ENCODE data around the gene TGM5.

Gene TGM5

DNA sequence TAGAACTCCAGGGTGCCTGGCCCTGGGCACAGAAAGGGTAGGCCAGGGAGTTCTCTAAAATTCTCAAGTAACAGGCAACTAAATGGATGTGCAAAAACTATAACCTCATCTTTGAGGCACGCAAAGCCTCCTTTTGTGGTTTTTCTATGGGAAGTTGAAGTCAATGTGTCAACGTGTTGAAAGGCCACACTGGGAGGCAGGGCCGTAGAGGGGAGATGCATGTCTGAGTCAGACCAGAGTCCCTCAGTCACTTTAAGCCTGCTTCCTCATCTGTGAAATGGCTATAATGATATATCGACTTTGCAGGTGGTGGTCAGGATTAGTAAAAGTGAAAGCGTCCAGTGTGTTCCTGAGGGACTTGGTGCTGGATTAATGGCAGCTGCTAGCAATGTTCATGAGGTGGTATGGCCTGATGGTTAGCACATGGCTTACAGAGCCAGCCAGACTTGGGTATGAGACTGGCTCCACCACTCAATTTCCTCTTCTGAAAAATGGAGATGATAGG is 17.0 kb downstream of the TGM5 start:
- in situ Hi-C loops (cut with MboI; ENCODE audit: low sequenced_read_pairs) = no loop called here

DNA sequence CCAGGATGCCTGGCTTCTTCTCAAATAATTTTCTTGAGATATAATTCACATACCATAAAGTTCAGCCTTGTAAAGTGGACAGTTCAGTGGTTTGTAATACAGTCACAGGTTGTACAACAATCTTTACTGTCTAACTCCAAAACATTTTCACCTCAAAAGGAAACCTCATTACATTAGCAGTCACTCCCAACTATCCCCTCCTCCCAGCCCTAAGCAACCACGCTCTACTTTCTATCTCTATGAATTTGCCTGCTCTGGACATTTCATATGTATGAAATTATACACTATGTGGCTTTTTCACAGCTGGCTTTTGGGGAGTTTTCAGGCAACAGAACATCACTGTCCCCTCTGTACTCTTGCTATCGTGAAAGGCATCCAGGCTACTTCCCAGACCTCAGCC is 17.5 kb downstream of the TGM5 start:
- in situ Hi-C loops (cut with MboI; ENCODE audit: low sequenced_read_pairs) = no loop called here

GRCh38 chr15:43246261-43246774 is 20.4 kb downstream of the TGM5 start:
- in situ Hi-C loops (cut with MboI; ENCODE audit: low sequenced_read_pairs) = no loop called here

- in situ Hi-C loops (cut with MboI; ENCODE audit: low sequenced_read_pairs) = no loop called here
Observed at GRCh38 chr15:43244092-43244491, 22.6 kb downstream of the TGM5 start.

- in situ Hi-C loops (cut with MboI; ENCODE audit: low sequenced_read_pairs) = no loop called here
Observed at GRCh38 chr15:43243020-43243645, 23.6 kb downstream of the TGM5 start.

GRCh38 chr15:43242616-43243015 is 24.1 kb downstream of the TGM5 start:
- in situ Hi-C loops (cut with MboI; ENCODE audit: low sequenced_read_pairs) = no loop called here

GRCh38 chr15:43241100-43241499 is 25.6 kb downstream of the TGM5 start:
- in situ Hi-C loops (cut with MboI; ENCODE audit: low sequenced_read_pairs) = no loop called here

DNA sequence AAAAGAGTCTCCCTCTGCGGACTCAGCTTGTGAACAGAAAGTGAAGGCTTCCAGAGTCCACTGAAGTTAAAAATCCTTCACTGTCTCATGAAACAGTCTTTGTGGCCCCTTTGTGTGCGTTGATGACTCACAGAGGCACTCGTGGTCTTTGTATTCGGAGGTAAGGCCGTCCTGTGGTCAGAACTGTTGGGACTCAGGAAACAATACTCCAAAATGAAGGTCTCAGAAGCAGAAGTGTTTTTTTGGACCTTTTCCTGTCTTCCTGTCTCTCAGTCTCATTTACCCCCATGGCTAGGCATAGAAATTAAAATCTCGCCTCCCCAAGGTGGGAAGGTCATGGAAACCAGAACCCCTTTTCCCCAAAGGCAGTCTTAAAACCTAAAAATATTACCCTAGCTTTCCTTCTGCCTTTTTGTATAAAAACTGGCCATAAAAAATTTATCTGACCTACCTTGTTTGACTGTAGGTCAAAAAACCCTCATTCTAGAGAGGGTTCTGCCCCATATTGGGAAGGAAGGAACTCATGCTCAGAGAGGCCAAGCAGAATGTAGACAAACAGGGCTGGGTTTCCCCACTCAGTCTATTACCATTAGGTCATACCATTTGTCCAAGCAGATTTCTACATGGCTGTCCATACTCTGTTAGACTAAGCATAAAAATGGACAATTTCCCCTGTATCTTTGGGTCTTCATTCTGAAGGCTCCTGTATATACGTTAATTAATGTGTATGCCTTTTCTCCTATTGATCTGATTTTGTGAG is 26.8 kb downstream of the TGM5 start:
- in situ Hi-C loops (cut with MboI; ENCODE audit: low sequenced_read_pairs) = no loop called here

GRCh38 chr15:43238671-43239131 is 28.0 kb downstream of the TGM5 start:
- in situ Hi-C loops (cut with MboI; ENCODE audit: low sequenced_read_pairs) = no loop called here

GRCh38 chr15:43237842-43238470 is 28.8 kb downstream of the TGM5 start:
- in situ Hi-C loops (cut with MboI; ENCODE audit: low sequenced_read_pairs) = no loop called here

DNA sequence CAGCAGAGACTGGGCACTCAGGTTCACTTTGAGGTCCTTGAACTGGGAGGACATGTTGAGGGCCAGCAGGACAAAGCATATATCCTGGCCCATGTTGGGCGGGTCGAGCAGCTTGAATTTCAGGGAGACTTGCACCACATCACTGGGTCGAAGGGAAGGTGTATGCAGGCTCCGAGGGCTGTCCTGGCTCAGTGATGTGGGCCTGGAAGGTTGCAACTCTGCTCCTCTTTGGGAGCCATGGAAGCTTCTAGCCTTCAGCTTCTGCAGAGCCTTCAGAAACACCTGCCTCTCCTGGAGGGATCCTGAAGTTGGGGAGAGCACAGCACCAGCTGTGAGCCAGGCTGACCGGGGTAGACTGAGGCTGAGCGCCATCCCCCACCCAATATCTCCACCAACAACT is 31.2 kb downstream of the TGM5 start:
- in situ Hi-C loops (cut with MboI; ENCODE audit: low sequenced_read_pairs) = no loop called here

DNA sequence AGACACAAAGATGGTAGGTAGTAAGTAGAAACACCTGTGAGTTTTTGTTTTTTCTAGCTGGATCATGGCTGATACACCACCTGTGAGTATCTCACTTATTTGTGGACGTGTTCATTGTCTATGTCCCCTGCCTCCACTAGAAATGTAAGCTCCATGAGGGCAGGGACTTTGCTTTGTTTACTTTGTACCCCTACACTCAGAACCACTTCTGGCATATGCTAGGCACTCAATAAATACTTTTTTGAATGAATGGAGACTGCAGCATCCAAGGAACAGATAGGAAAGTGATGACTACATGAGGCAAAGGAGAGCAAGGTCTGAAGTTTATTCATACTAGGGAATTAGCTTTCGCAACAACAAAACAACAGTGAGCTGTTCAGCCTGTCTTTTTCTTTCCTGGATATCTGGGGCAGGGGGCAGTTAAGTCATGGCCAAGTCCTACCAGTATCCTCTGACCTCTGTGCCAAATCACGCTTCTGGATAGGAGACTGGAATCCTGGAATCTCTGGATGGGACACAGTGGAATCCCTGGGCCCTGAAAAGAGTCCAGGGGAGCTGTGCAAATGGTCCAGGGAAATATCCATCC is 34.3 kb downstream of the TGM5 start:
- in situ Hi-C loops (cut with MboI; ENCODE audit: low sequenced_read_pairs) = no loop called here

- in situ Hi-C loops (cut with MboI; ENCODE audit: low sequenced_read_pairs) = no loop called here
Observed at GRCh38 chr15:43230640-43231115, 36.0 kb downstream of the TGM5 start.

- in situ Hi-C loops (cut with MboI; ENCODE audit: low sequenced_read_pairs) = loop anchor here (5.0 kb wide), 1 partner anchor 37 kb away; the partner anchor contains the start of gene TGM5
Observed at GRCh38 chr15:43229977-43230376, 36.8 kb downstream of the TGM5 start.

DNA sequence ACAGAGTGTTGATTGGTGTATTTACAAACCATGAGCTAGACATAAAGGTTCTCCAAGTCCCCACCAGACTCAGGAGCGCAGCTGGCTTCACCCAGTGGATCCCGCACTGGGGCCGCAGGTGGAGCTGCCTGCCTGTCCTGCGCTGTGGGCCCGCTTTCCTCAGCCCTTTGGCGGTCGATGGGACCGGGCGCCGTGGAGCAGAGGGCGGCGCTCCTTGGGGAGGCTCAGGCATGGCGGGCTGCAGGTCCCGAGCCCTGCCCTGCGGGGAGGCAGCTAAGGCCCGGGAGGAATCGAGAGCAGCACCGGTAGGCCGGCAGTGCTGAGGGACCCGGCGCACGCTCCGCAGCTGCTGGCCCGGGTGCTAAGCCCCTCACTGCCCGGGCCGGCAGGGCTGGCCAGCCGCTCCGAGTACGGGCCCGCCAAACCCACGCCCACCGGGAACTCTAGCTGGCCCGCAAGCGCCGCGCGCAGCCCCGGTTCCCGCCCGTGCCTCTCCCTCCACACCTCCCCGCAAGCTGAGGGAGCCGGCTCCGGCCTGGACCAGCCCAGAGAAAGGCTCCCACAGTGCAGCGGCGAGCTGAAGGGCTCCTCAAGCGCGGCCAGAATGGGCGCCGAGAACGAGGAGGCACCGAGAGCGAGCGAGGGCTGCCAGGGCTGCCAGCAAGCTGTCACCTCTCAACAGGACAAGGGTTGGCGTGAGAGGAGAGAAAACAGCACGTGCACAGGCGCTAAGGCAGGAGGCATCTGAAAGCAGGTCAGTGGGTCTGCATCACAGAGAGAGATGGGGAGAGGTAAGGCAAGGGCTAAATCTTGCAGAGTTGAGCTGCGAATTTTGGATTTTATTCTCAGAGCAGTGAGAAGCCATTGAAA is 40.1 kb downstream of the TGM5 start:
- in situ Hi-C loops (cut with MboI; ENCODE audit: low sequenced_read_pairs) = loop anchor here (5.0 kb wide), 1 partner anchor 41 kb away; the partner anchor contains the start of gene TGM5

- in situ Hi-C loops (cut with MboI; ENCODE audit: low sequenced_read_pairs) = loop anchor here (5.0 kb wide), 1 partner anchor 41 kb away; the partner anchor contains the start of gene TGM5
Observed at GRCh38 chr15:43225950-43226255, 40.8 kb downstream of the TGM5 start.

DNA sequence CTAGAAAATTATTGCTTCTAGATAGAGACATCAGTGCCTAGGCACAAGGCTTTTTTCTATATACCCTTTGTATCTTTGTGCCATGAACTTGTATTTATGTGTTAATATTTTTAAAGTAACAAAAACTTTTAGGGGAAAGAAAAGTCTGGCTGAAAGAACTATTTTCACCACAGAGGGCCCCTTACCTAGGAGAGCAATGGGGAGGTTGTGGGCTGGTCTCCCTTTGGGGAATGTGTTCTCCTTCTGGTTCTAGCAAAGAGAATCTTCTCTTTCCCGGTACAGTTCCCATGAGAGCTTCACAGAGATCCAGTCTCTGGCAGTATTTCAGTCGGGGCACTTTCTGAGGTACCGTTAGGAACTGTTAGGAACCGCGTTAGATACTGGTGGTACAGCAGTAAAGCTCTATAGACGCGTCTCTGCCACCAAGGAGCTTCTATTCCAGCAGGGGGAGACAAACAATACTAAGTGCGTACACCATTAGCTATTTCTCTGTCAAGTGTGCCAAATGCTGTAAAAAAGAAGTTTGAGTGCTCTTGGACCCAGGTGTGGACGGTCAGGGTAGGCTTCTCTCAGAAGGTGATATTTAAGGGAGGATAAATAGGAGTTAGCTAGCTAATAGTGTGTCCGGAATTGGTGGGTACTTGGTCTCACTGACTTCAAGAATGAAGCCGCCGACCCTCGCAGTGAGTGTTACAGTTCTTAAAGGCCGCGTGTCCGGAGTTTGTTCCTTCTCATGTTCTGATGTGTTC is 41.4 kb downstream of the TGM5 start:
- in situ Hi-C loops (cut with MboI; ENCODE audit: low sequenced_read_pairs) = loop anchor here (5.0 kb wide), 1 partner anchor 42 kb away; the partner anchor contains the start of gene TGM5

DNA sequence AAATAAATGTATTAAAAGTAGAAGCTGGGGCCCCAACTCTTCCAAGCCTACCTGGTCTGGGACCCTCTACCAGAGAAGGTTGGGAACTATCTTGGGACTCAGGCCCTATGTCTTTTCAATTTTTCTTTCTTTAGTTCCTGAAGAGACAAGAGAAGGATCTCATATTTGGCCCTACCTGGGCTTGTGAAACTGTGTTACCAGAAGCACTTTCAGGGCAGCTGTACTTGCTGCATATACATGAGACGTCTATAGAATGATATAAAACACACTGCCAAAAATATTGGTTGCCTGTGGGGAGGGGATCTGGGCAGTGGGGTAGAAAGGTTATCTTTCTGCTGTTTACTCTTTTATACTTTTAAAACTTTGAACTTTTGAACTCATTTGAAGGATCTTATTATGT is 45.3 kb downstream of the TGM5 start:
- in situ Hi-C loops (cut with MboI; ENCODE audit: low sequenced_read_pairs) = no loop called here

- in situ Hi-C loops (cut with MboI; ENCODE audit: low sequenced_read_pairs) = no loop called here
Observed at GRCh38 chr15:43220991-43221403, 45.7 kb downstream of the TGM5 start, which contains the start of gene EPB42. EPB42 (minus strand) TSS chr15:43221018; CDS start chr15:43220825, 193 bp downstream.
